ENCODE results near the gene RAB7B.

DNA sequence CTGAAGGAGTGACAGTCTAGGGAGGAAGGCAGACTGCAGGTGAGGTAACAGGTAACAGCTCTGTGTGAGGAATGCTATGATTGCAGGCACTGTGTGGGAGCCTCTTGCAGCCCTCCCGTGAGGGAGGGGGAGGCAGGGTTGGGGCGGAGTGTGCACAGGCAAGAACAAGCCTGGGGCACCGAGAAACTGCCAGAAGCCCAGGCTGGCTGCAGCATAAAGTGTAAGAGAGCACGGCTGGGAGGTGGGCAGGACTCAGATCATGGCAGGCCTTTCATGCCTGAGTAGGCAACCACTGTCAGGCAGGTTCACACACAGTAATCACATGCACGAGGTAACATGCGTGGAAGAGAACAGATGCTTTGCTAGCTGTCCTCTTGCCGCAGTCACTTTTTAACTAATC is 38.4 kb upstream of the RAB7B start:
- TF ChIP-seq, protein P1, sequence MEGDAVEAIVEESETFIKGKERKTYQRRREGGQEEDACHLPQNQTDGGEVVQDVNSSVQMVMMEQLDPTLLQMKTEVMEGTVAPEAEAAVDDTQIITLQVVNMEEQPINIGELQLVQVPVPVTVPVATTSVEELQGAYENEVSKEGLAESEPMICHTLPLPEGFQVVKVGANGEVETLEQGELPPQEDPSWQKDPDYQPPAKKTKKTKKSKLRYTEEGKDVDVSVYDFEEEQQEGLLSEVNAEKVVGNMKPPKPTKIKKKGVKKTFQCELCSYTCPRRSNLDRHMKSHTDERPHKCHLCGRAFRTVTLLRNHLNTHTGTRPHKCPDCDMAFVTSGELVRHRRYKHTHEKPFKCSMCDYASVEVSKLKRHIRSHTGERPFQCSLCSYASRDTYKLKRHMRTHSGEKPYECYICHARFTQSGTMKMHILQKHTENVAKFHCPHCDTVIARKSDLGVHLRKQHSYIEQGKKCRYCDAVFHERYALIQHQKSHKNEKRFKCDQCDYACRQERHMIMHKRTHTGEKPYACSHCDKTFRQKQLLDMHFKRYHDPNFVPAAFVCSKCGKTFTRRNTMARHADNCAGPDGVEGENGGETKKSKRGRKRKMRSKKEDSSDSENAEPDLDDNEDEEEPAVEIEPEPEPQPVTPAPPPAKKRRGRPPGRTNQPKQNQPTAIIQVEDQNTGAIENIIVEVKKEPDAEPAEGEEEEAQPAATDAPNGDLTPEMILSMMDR (IDR thresholded peaks at IDR 0.05), result no peak
- TF ChIP-seq POLR2A (IDR thresholded peaks at IDR 0.05), result no peak

All from lower leg skin (tissue), 3 donors.